ENCODE measurements around the gene CACNG6.
A peak's percentile ranks its signal among the peaks of the same experiment; 100 is the strongest.

CACNG6 gene

GRCh38 chr19:53998223-53998622 lies 6.8 kb downstream of the CACNG6 start:
- FAIRE-seq: no peak

GRCh38 chr19:53999694-54000093 lies 8.3 kb downstream of the CACNG6 start:
- DNase-seq (ENCODE audit: insufficient read length, low spot score) (no peak), FAIRE-seq (no peak)

More at GRCh38 chr19:53998223-53998622, 6.8 kb downstream of the CACNG6 start:
- no peak for DNase-seq (ENCODE audit: insufficient read length, low spot score)

GRCh38 chr19:54001496-54001895 lies 10.1 kb downstream of the CACNG6 start:
- FAIRE-seq (no peak), DNase-seq (ENCODE audit: insufficient read length, low spot score) (no peak)

- DNase-seq (ENCODE audit: insufficient read length, low spot score) (no peak), FAIRE-seq (no peak)
Observed at GRCh38 chr19:54002495-54003315, 11.3 kb downstream of the CACNG6 start.

GRCh38 chr19:54009440-54009839 lies 18.0 kb downstream of the CACNG6 start:
- no peak for FAIRE-seq

GRCh38 chr19:54010474-54010873 lies 19.0 kb downstream of the CACNG6 start:
- DNase-seq (ENCODE audit: insufficient read length, low spot score): no peak
- no peak for FAIRE-seq

More at GRCh38 chr19:54009440-54009839, 18.0 kb downstream of the CACNG6 start:
- DNase-seq (ENCODE audit: insufficient read length, low spot score): no peak

- FAIRE-seq (no peak), DNase-seq (ENCODE audit: insufficient read length, low spot score) (no peak)
Observed at GRCh38 chr19:54011507-54012211, 20.2 kb downstream of the CACNG6 start.

GRCh38 chr19:54013866-54014265 lies 22.4 kb downstream of the CACNG6 start:
- DNase-seq (ENCODE audit: insufficient read length, low spot score) (no peak), FAIRE-seq (no peak)

GRCh38 chr19:54014920-54015560 lies 23.6 kb downstream of the CACNG6 start:
- FAIRE-seq: no peak
- no peak for DNase-seq (ENCODE audit: insufficient read length, low spot score)

- no peak for FAIRE-seq
- no peak for DNase-seq (ENCODE audit: insufficient read length, low spot score)
Observed at GRCh38 chr19:54017261-54017660, 25.8 kb downstream of the CACNG6 start.

- DNase-seq (ENCODE audit: insufficient read length, low spot score): no peak
- FAIRE-seq: no peak
Observed at GRCh38 chr19:54021363-54021762, 29.9 kb downstream of the CACNG6 start.

- DNase-seq (ENCODE audit: insufficient read length, low spot score): no peak
- FAIRE-seq: no peak
Observed at GRCh38 chr19:54021932-54022331, 30.5 kb downstream of the CACNG6 start.

GRCh38 chr19:54023191-54023590 lies 31.8 kb downstream of the CACNG6 start:
- FAIRE-seq (no peak), DNase-seq (ENCODE audit: insufficient read length, low spot score) (no peak)

GRCh38 chr19:54024660-54025059 lies 33.2 kb downstream of the CACNG6 start:
- FAIRE-seq (no peak), DNase-seq (ENCODE audit: insufficient read length, low spot score) (no peak)

- FAIRE-seq: no peak
Observed at GRCh38 chr19:54026656-54027055, 35.2 kb downstream of the CACNG6 start.

GRCh38 chr19:54029301-54029700 lies 37.9 kb downstream of the CACNG6 start:
- no peak for DNase-seq (ENCODE audit: insufficient read length, low spot score)
- no peak for FAIRE-seq

More at GRCh38 chr19:54026656-54027055, 35.2 kb downstream of the CACNG6 start:
- no peak for DNase-seq (ENCODE audit: insufficient read length, low spot score)

- peak; percentile 60 for DNase-seq (ENCODE audit: insufficient read length, low spot score)
- no peak for FAIRE-seq
Observed at GRCh38 chr19:54029930-54030490, 38.6 kb downstream of the CACNG6 start.

GRCh38 chr19:54030895-54031586 lies 39.6 kb downstream of the CACNG6 start:
- no peak for DNase-seq (ENCODE audit: insufficient read length, low spot score)
- no peak for FAIRE-seq

- DNase-seq (ENCODE audit: insufficient read length, low spot score): peak; percentile 62
- FAIRE-seq: no peak
Observed at GRCh38 chr19:54035215-54036178, 44.1 kb downstream of the CACNG6 start.
